Thyroid gland (tissue), 4 donors: Measurements from ENCODE around the gene SLC12A4.

ENCODE experiments used
- CTCF ChIP-seq, 6 experiments: fragments of 200-600 bp in 3 of 6; fragments of 450-650 bp in 3 of 6; sonication (generic) in 3 of 6; IDR thresholded peaks; one replicate each; pipeline ENCODE4 v1.5.1; 2016 to 2019; ENCODE audit warnings: antibody characterized with exemption in 6 of 6, mild to moderate bottlenecking in 2 of 6, inconsistent platforms in 1 of 6, moderate library complexity in 1 of 6
- POLR2A ChIP-seq, 2 donors: fragments of 450-650 bp; IDR thresholded peaks; one replicate each; pipeline ENCODE4 v1.6.1; 2017; ENCODE audit warnings: antibody characterized with exemption in 2 of 2, mild to moderate bottlenecking in 2 of 2, moderate library complexity in 1 of 2

DNA sequence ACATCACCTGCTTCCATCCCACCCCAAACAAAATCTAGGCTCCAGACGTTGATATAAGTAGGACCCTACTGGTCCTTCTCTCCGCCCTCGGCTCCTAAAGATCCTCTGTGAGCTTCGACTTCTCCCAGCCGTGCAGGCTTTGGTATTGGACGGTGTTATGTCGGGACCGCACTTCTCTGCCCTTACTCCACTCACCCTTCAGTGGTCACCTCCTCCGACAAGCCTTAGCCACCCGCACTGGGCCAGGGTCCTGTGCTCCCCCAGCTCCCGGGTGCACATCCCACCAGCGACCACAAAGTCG is 33.4 kb downstream of the SLC12A4 start:
- TF ChIP-seq POLR2A (IDR thresholded peaks at IDR 0.05) (no peak), CTCF (IDR thresholded peaks at IDR 0.05) (no peak)
